Stimulated activated CD4-positive, alpha-beta T cell treated with anti-CD3 and anti-CD28 coated beads, Interleukin-1b, Interleukin-23, amount 100 ng/mL, for 4 hours (primary cell): Measurements from ENCODE around the gene CPM.

ENCODE experiments used
- DNase-seq, 2 donors: peaks; one replicate each; pipeline ENCODE4 v3.0.0-alpha.2; 2020; ENCODE audit warnings: low read depth in 2 of 2

The CPM gene

GRCh38 chr12:68905733-68906132 lies 27.2 kb downstream of the CPM start:
- DNase-seq: no peak

- no peak for DNase-seq
These were observed 28.5 kb downstream of the CPM start for GRCh38 chr12:68904351-68904962.

- no peak for DNase-seq
These were observed 29.5 kb downstream of the CPM start for GRCh38 chr12:68903511-68903910.

GRCh38 chr12:68901551-68901950 lies 31.4 kb downstream of the CPM start:
- no peak for DNase-seq

GRCh38 chr12:68901145-68901544 lies 31.8 kb downstream of the CPM start:
- no peak for DNase-seq

- DNase-seq: no peak
These were observed 32.7 kb downstream of the CPM start for GRCh38 chr12:68900241-68900640.

- no peak for DNase-seq
These were observed 33.7 kb downstream of the CPM start for GRCh38 chr12:68899251-68899771.

GRCh38 chr12:68896881-68897540 lies 36.0 kb downstream of the CPM start:
- DNase-seq: no peak

- DNase-seq: no peak
These were observed 38.6 kb downstream of the CPM start for GRCh38 chr12:68894276-68894855.

- no peak for DNase-seq
These were observed 39.2 kb downstream of the CPM start for GRCh38 chr12:68893741-68894140.

GRCh38 chr12:68893201-68893600 lies 39.8 kb downstream of the CPM start:
- DNase-seq: no peak

GRCh38 chr12:68891141-68891540 lies 41.8 kb downstream of the CPM start:
- DNase-seq: no peak

- no peak for DNase-seq
These were observed 42.3 kb downstream of the CPM start for GRCh38 chr12:68890701-68891113.

GRCh38 chr12:68888243-68888642 lies 44.7 kb downstream of the CPM start:
- DNase-seq: no peak

GRCh38 chr12:68887641-68888040 lies 45.3 kb downstream of the CPM start:
- no peak for DNase-seq

GRCh38 chr12:68886636-68887572 lies 46.1 kb downstream of the CPM start:
- no peak for DNase-seq

- DNase-seq: no peak
These were observed 47.6 kb downstream of the CPM start for GRCh38 chr12:68885381-68885780.

- DNase-seq: no peak
These were observed 48.7 kb downstream of the CPM start for GRCh38 chr12:68884251-68884650.

GRCh38 chr12:68883151-68883550 lies 49.8 kb downstream of the CPM start:
- no peak for DNase-seq

- no peak for DNase-seq
These were observed 50.6 kb downstream of the CPM start for GRCh38 chr12:68882251-68882964.

- DNase-seq: no peak
These were observed 52.2 kb downstream of the CPM start for GRCh38 chr12:68880660-68881325.
